ENCODE data around the gene NSDHL. TPM values are rescaled to one million over a fixed set of nuclear protein-coding genes. Genes with fewer than 3 reads are reported as not detected.

The NSDHL gene
- total RNA-seq, 1 experiment from 2014 or later: 31.6 TPM

DNA sequence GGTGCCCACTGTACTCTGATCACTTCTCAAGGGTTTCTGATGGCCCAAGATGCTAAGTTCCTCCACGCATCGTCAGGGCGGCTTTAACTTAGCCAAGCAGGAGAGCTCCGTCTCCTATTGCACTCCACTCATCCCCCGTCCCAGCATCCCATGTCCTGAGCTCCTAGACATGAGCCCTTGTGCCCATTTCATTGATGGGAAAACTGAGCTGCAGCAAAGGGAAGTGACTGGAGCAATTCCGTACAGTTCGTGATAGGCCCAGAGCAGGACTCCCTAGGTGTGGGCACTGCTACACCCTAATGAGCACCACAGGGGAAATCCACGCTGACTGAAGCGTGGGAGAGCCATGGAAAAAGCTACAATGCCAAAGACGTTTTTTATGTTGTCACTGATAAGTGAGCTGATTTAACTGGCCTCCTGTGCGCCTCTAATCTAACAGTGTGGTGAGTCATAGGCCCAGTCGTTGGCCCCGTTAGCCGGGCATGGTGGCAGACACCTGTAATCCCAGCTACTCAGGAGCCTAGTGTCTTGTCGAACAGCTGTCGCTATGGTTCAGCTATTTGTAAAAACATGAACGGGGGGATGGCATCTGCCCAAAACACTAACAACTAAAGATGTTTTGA is 14.9 kb downstream of the NSDHL start:
- no peak overlapping the region for H3K56ac ChIP-seq (ENCODE audit: insufficient read length, low read depth, low read length)
- H3K27me3 ChIP-seq (ENCODE audit: insufficient read depth, low read length): no peaks in the 10 kb centered on the region
- Mint-ChIP-seq H3K4me3 (no peak overlapping the region), H3K27me3 (ENCODE audit: low read depth) (no peaks in the 10 kb centered on the region), H3K27ac (no peak overlapping the region), H3K9me3 (peaks cover 65 to 66% of the 10 kb centered on the region in 2 experiments), H3K4me1 (peaks cover 2% of the 10 kb centered on the region in 2 experiments; a peak in 1 of 4 replicates), H3K36me3 (ENCODE audit: insufficient read depth in 1 of 3, low read depth in 3 of 3) (peaks cover 14 to 54% (median 24%) of the 10 kb centered on the region in 3 experiments)
- peaks cover 6% of the 10 kb centered on the region; the same call in 1 of the 2 replicates for H3K79me2 ChIP-seq (ENCODE audit: insufficient read depth, low read length)
- no CpG with 5 or more reads among the region's 17 CpGs for WGBS (ENCODE audit: extremely low coverage, insufficient read length, low lambda C conversion rate)
- H2BK15ac ChIP-seq (ENCODE audit: low read depth, low read length): no peak overlapping the region
- H2BK12ac ChIP-seq (ENCODE audit: insufficient read length, low read depth, low read length): no peak overlapping the region
- H3K27ac ChIP-seq (ENCODE audit: insufficient read length, low read depth, low read length): no peak overlapping the region
- no peaks in the 10 kb centered on the region for H3K79me1 ChIP-seq (ENCODE audit: insufficient read depth, low read depth, low read length, poor library complexity, severe bottlenecking)
- H3K9ac ChIP-seq (ENCODE audit: extremely low read depth, insufficient read length, low read length): no peak overlapping the region
- no peak overlapping the region for H2BK120ac ChIP-seq (ENCODE audit: low read depth, low read length, poor library complexity, severe bottlenecking)
- H2AFZ ChIP-seq (ENCODE audit: low read length): no peak overlapping the region
- H3K14ac ChIP-seq (ENCODE audit: insufficient read depth, low read length): no peak overlapping the region
- H2AK5ac ChIP-seq (ENCODE audit: insufficient read length, low read length): no peak overlapping the region
- H3K9me3 ChIP-seq (ENCODE audit: control insufficient read depth, low read depth, low read length): peaks cover 53% of the 10 kb centered on the region
- no peak overlapping the region for H3K4me2 ChIP-seq (ENCODE audit: insufficient read depth, insufficient read length, low read length)
- H4K91ac ChIP-seq (ENCODE audit: insufficient read length, low read depth, low read length): no peak overlapping the region
- no peak overlapping the region for H3K18ac ChIP-seq (ENCODE audit: insufficient read length, low read depth, low read length)
- TF ChIP-seq, protein P1, sequence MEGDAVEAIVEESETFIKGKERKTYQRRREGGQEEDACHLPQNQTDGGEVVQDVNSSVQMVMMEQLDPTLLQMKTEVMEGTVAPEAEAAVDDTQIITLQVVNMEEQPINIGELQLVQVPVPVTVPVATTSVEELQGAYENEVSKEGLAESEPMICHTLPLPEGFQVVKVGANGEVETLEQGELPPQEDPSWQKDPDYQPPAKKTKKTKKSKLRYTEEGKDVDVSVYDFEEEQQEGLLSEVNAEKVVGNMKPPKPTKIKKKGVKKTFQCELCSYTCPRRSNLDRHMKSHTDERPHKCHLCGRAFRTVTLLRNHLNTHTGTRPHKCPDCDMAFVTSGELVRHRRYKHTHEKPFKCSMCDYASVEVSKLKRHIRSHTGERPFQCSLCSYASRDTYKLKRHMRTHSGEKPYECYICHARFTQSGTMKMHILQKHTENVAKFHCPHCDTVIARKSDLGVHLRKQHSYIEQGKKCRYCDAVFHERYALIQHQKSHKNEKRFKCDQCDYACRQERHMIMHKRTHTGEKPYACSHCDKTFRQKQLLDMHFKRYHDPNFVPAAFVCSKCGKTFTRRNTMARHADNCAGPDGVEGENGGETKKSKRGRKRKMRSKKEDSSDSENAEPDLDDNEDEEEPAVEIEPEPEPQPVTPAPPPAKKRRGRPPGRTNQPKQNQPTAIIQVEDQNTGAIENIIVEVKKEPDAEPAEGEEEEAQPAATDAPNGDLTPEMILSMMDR (conservative IDR thresholded peaks at IDR 0.05): no peak
- no peaks in the 10 kb centered on the region for H3K4me1 ChIP-seq (ENCODE audit: insufficient read depth, low read length)
- H4K5ac ChIP-seq (ENCODE audit: insufficient read length, low read depth, low read length): no peak overlapping the region
- H3T11ph ChIP-seq (ENCODE audit: low read length): no peak overlapping the region
- no peaks in the 10 kb centered on the region for H3K23me2 ChIP-seq (ENCODE audit: insufficient read length, low read depth, low read length, poor library complexity, severe bottlenecking)
- no peak overlapping the region for H2BK5ac ChIP-seq (ENCODE audit: insufficient read length, low read length)
- no peak overlapping the region for H3K23ac ChIP-seq (ENCODE audit: insufficient read length, low read depth, low read length)
- no peak overlapping the region for H2BK20ac ChIP-seq (ENCODE audit: low read depth, low read length, poor library complexity, severe bottlenecking)
- no peaks in the 10 kb centered on the region for H4K20me1 ChIP-seq (ENCODE audit: control insufficient read depth, insufficient read depth, insufficient read length)
- no peak overlapping the region for H4K8ac ChIP-seq (replicated peaks; ENCODE audit: insufficient read length, low read depth, low read length)
- no peak overlapping the region for H3K4ac ChIP-seq (ENCODE audit: low read depth, low read length)
- DNase-seq: no peak

All from H9 (cell line).